GM18505 (cell line): ENCODE results near the gene SLC22A16.

Experiments
- ATAC-seq: cut with Tn5 transposase; IDR thresholded peaks from one replicate; pipeline ENCODE4 v1.9.1; 2021; ENCODE audit not compliant: unreplicated experiment
- POLR2A ChIP-seq: IDR thresholded peaks from 4 replicates; pipeline ENCODE4 v1.6.1; 2011; ENCODE audit warnings: borderline replicate concordance; ENCODE audit not compliant: insufficient read depth, insufficient read length; ENCODE audit errors: extremely low read depth

SLC22A16 gene

GRCh38 chr6:110447761-110448160 is 28.7 kb downstream of the SLC22A16 start:
- no peak for ATAC-seq
- no peak for TF ChIP-seq POLR2A

- no peak for TF ChIP-seq POLR2A
- no peak for ATAC-seq
These were observed 30.0 kb downstream of the SLC22A16 start for GRCh38 chr6:110446405-110446804.

GRCh38 chr6:110440026-110440425 is 36.4 kb downstream of the SLC22A16 start:
- TF ChIP-seq POLR2A: no peak

GRCh38 chr6:110439356-110439755 is 37.1 kb downstream of the SLC22A16 start:
- no peak for TF ChIP-seq POLR2A
- no peak for ATAC-seq

More at GRCh38 chr6:110440026-110440425, 36.4 kb downstream of the SLC22A16 start:
- ATAC-seq: no peak

GRCh38 chr6:110434961-110435602 is 41.3 kb downstream of the SLC22A16 start:
- TF ChIP-seq POLR2A: no peak
- no peak for ATAC-seq

- no peak for ATAC-seq
- TF ChIP-seq POLR2A: no peak
These were observed 44.0 kb downstream of the SLC22A16 start for GRCh38 chr6:110432285-110432900.

GRCh38 chr6:110430741-110431140 is 45.7 kb downstream of the SLC22A16 start:
- no peak for ATAC-seq
- TF ChIP-seq POLR2A: no peak

- TF ChIP-seq POLR2A: no peak
- ATAC-seq: no peak
These were observed 46.2 kb downstream of the SLC22A16 start for GRCh38 chr6:110430236-110430635.

- no peak for ATAC-seq
- TF ChIP-seq POLR2A: no peak
These were observed 48.3 kb downstream of the SLC22A16 start for GRCh38 chr6:110428153-110428552.

- ATAC-seq: no peak
- TF ChIP-seq POLR2A: no peak
These were observed 50.6 kb downstream of the SLC22A16 start for GRCh38 chr6:110425816-110426215.

GRCh38 chr6:110422444-110422822 is 54.0 kb downstream of the SLC22A16 start:
- ATAC-seq: no peak
- no peak for TF ChIP-seq POLR2A

- ATAC-seq: no peak
- no peak for TF ChIP-seq POLR2A
These were observed 54.5 kb downstream of the SLC22A16 start for GRCh38 chr6:110421749-110422443.

GRCh38 chr6:110419028-110419739 is 57.2 kb downstream of the SLC22A16 start:
- no peak for ATAC-seq
- no peak for TF ChIP-seq POLR2A
